ENCODE results near the gene KATNAL2. TPM values are rescaled to one million over a fixed set of nuclear protein-coding genes. Genes with fewer than 3 reads are reported as not detected.
"Not testable (repeated sequence)": the region's sequence is repeated elsewhere in the genome, so short reads cannot be mapped to it uniquely, and the experiment has no call there.

The KATNAL2 gene
- total RNA-seq, 2 donors from 2014 or later, result 1.8 to 3.9 TPM

- intact Hi-C loops (cut with DNase I), result not testable (repeated sequence)
- DNase-seq (ENCODE audit: low spot score), result peak; percentile 89
Measured at GRCh38 chr18:47028738-47029137, 111.3 kb downstream of the KATNAL2 start.

GRCh38 chr18:47029684-47030353 is 112.4 kb downstream of the KATNAL2 start:
- intact Hi-C loops (cut with DNase I); DNase-seq (ENCODE audit: low spot score): not testable (repeated sequence)

GRCh38 chr18:47030887-47031286 is 113.5 kb downstream of the KATNAL2 start:
- intact Hi-C loops (cut with DNase I); DNase-seq (ENCODE audit: low spot score): not testable (repeated sequence)

- no peak for DNase-seq (ENCODE audit: low spot score)
- intact Hi-C loops (cut with DNase I), result no loop called here
Measured at GRCh38 chr18:47032945-47033344, 115.5 kb downstream of the KATNAL2 start.

- DNase-seq (ENCODE audit: low spot score); intact Hi-C loops (cut with DNase I): not testable (repeated sequence)
Measured at GRCh38 chr18:47034591-47034990, 117.2 kb downstream of the KATNAL2 start.

- intact Hi-C loops (cut with DNase I), result no loop called here
- no peak for DNase-seq (ENCODE audit: low spot score)
Measured at GRCh38 chr18:47035156-47035671, 117.8 kb downstream of the KATNAL2 start, which contains the start of gene ELOA2. TSS of gene ELOA2 (minus strand) at chr18:47035621. CDS start at chr18:47035264, 357 bp downstream.

GRCh38 chr18:47036298-47036874 is 119.0 kb downstream of the KATNAL2 start:
- no peak for DNase-seq (ENCODE audit: low spot score)
- intact Hi-C loops (cut with DNase I), result no loop called here

- intact Hi-C loops (cut with DNase I), result no loop called here
- no peak for DNase-seq (ENCODE audit: low spot score)
Measured at GRCh38 chr18:47036927-47037578, 119.7 kb downstream of the KATNAL2 start.

GRCh38 chr18:47040982-47041381 is 123.6 kb downstream of the KATNAL2 start:
- intact Hi-C loops (cut with DNase I), result no loop called here
- DNase-seq (ENCODE audit: low spot score), result no peak

GRCh38 chr18:47050468-47050867 is 133.1 kb downstream of the KATNAL2 start:
- intact Hi-C loops (cut with DNase I), result no loop called here
- DNase-seq (ENCODE audit: low spot score), result no peak

GRCh38 chr18:47054369-47054768 is 137.0 kb downstream of the KATNAL2 start:
- no peak for DNase-seq (ENCODE audit: low spot score)
- intact Hi-C loops (cut with DNase I), result no loop called here

- intact Hi-C loops (cut with DNase I), result no loop called here
- DNase-seq (ENCODE audit: low spot score), result no peak
Measured at GRCh38 chr18:47062471-47062870, 145.1 kb downstream of the KATNAL2 start.

- intact Hi-C loops (cut with DNase I), result no loop called here
- no peak for DNase-seq (ENCODE audit: low spot score)
Measured at GRCh38 chr18:47063096-47063495, 145.7 kb downstream of the KATNAL2 start.

- DNase-seq (ENCODE audit: low spot score), result no peak
- intact Hi-C loops (cut with DNase I), result no loop called here
Measured at GRCh38 chr18:47067648-47068047, 150.2 kb downstream of the KATNAL2 start.

GRCh38 chr18:47075098-47075883 is 157.9 kb downstream of the KATNAL2 start:
- DNase-seq (ENCODE audit: low spot score), result no peak
- intact Hi-C loops (cut with DNase I), result no loop called here

GRCh38 chr18:47077111-47077510 is 159.7 kb downstream of the KATNAL2 start:
- intact Hi-C loops (cut with DNase I), result no loop called here
- no peak for DNase-seq (ENCODE audit: low spot score)

GRCh38 chr18:47080872-47081271 is 163.5 kb downstream of the KATNAL2 start:
- no peak for DNase-seq (ENCODE audit: low spot score)
- intact Hi-C loops (cut with DNase I), result no loop called here

- no peak for DNase-seq (ENCODE audit: low spot score)
- intact Hi-C loops (cut with DNase I), result no loop called here
Measured at GRCh38 chr18:47081578-47081977, 164.2 kb downstream of the KATNAL2 start.

- no peak for DNase-seq (ENCODE audit: low spot score)
- intact Hi-C loops (cut with DNase I), result no loop called here
Measured at GRCh38 chr18:47087676-47088075, 170.3 kb downstream of the KATNAL2 start.

- intact Hi-C loops (cut with DNase I), result loop anchor here (5.0 to 10.0 kb wide), 3 partner anchors 111 to 931 kb away; no protein-coding TSS in a partner anchor
- DNase-seq (ENCODE audit: low spot score), result no peak
Measured at GRCh38 chr18:47095810-47096209, 178.4 kb downstream of the KATNAL2 start.

Data from posterior vena cava (tissue), 2 donors.